ENCODE measurements around the gene SIAE. TPM values are rescaled to one million over a fixed set of nuclear protein-coding genes. Genes with fewer than 3 reads are reported as not detected.

The SIAE gene
- total RNA-seq, 6 experiments from 2014 or later: 30.9 to 56.8 (median 35.6) TPM

DNA sequence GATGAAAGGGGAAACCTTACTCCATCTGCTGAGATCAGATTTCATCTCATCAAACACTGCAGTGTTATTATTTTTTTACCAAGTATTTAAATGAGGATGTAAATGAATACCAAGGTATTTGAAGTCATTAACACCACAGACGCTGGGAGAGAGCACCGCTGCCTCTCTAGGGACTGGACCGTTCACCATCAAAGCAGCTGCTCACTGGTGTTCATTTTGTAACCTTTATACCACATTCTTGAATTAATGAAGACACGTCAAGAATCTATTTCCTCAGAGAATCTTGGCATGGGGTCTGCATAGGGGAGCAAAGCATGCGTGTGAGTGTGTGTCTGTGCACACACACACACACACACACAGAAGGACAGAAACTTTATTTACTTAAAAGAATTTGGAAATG is 15.6 kb downstream of the SIAE start:
- Histone ChIP-seq H3K9me3 (no peaks in the 10 kb centered on the region), H3K27me3 (no peaks in the 10 kb centered on the region), H3K27ac (no peak overlapping the region), H3K4me1 (no peaks in the 10 kb centered on the region), H3K36me3 (no peaks in the 10 kb centered on the region), H3K4me3 (no peak overlapping the region)
- DNase-seq (no peak), ATAC-seq (no peak)
- no peak for TF ChIP-seq POLR2A (IDR thresholded peaks at IDR 0.05)
- TF ChIP-seq, protein P1, sequence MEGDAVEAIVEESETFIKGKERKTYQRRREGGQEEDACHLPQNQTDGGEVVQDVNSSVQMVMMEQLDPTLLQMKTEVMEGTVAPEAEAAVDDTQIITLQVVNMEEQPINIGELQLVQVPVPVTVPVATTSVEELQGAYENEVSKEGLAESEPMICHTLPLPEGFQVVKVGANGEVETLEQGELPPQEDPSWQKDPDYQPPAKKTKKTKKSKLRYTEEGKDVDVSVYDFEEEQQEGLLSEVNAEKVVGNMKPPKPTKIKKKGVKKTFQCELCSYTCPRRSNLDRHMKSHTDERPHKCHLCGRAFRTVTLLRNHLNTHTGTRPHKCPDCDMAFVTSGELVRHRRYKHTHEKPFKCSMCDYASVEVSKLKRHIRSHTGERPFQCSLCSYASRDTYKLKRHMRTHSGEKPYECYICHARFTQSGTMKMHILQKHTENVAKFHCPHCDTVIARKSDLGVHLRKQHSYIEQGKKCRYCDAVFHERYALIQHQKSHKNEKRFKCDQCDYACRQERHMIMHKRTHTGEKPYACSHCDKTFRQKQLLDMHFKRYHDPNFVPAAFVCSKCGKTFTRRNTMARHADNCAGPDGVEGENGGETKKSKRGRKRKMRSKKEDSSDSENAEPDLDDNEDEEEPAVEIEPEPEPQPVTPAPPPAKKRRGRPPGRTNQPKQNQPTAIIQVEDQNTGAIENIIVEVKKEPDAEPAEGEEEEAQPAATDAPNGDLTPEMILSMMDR (IDR thresholded peaks at IDR 0.05): no peak
- 90% methylated on average over 5 of the region's 5 CpGs for WGBS (ENCODE audit: insufficient coverage, low coverage, low lambda C conversion rate, missing lambda C conversion rate)
- intact Hi-C loops (cut with DNase I): loop anchor here in 1 of 2 donors (10.0 kb wide), 1 partner anchor 187 kb away; no protein-coding TSS in a partner anchor

DNA sequence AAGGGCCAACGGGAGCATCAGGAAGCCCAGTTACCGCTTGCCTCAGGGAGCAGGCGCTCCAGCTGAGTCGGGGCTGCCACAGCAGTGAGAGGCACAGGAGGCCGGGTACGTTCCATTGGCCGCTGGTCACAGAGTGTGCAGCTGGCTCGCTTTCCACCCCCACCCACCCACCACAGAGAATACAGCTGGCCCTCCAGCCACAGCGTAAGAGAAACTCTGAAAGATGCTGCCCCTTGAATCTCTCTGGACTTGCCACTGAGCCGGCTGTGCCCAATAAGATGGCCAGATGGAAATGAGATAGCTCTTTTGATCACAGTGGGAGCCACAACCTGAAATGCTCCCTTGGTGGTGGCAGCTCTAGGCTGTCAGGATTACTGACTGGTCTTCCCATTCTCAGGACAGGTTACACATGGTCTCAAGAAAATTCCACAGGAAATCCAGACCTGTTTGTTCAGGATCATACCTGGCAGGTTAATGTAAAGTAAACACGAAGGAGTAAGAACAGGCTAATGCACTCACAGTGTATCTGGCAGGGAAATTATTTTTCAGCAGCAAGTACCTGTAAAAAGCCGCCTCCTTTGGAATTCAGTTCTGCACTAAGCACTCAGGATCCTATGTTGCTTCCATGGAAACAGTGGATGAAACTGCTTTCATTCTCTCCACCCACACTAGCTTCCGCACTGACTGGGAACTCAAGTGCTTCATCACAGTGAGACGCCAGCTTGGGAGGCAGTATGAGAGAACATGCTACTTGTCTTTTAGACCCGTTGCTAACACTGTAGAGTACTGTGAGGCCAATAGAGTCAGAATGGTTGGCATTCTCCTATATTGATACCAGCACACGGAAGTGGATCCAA is 16.5 kb downstream of the SIAE start:
- H3K4me3 ChIP-seq: no peak overlapping the region
- ATAC-seq: no peak
- H3K27ac ChIP-seq: no peak overlapping the region
- no peak for TF ChIP-seq POLR2A (IDR thresholded peaks at IDR 0.05)
- TF ChIP-seq, protein P1 (IDR thresholded peaks at IDR 0.05): no peak
- DNase-seq: no peak
- H3K9me3 ChIP-seq: no peaks in the 10 kb centered on the region
- 88% methylated on average over 12 of the region's 16 CpGs for WGBS (ENCODE audit: insufficient coverage, low coverage, low lambda C conversion rate, missing lambda C conversion rate)
- intact Hi-C loops (cut with DNase I): loop anchor here in 1 of 2 donors (10.0 kb wide), 1 partner anchor 188 kb away; no protein-coding TSS in a partner anchor
- no peaks in the 10 kb centered on the region for H3K36me3 ChIP-seq
- no peaks in the 10 kb centered on the region for H3K4me1 ChIP-seq
- no peaks in the 10 kb centered on the region for H3K27me3 ChIP-seq

DNA sequence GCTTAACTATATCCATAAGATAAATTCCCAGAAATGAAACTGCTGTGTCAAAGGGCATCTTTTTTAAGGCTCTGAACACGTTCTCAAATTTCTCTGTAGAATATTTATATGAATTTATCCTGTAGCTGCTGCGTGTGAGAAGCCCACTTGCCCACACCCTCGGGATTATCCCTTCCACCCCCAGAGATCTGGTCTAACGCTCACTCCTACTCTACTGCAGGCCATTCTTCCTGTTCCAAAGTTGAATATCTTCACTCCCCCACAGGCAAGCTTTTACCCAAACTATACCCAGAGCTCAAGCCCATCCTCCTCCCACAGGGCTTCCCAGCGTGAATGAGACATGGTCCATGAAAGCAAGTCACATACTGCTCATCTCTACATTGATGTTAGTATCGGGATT is 24.9 kb downstream of the SIAE start:
- Histone ChIP-seq H3K27me3 (no peaks in the 10 kb centered on the region), H3K4me1 (peaks cover 0 to 4% (median 0%) of the 10 kb centered on the region in 4 donors), H3K9me3 (no peaks in the 10 kb centered on the region), H3K36me3 (no peaks in the 10 kb centered on the region), H3K4me3 (no peak overlapping the region), H3K27ac (no peak overlapping the region)
- ATAC-seq (no peak), DNase-seq (no peak)
- intact Hi-C loops (cut with DNase I): loop anchor here in 1 of 2 donors (10.0 kb wide), 1 partner anchor 216 kb away; the partner anchor contains the start of gene ROBO3
- 71% methylated on average over 6 of the region's 6 CpGs for WGBS (ENCODE audit: insufficient coverage, low coverage, low lambda C conversion rate, missing lambda C conversion rate)
- TF ChIP-seq, protein P1 (IDR thresholded peaks at IDR 0.05): no peak
- TF ChIP-seq POLR2A (IDR thresholded peaks at IDR 0.05): no peak

DNA sequence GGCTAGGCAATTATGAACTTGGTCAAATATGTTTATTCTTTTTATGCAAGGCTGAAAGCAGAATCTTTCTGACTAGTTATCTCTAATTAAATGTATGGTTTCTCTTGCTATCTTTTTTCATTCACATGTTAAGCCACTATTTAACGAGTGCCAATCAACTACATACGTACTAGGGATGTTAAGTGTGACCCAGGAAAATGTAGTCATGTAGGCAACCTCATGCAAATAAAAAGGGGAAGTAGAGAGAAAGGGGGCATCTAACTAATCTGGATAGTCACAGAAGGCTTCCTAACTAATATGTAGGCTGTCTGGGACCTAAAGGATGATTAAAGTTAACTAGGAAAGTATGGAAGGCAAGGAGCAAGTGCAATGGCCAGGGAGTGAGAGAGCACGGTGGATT is 27.4 kb downstream of the SIAE start:
- Histone ChIP-seq H3K27me3 (no peaks in the 10 kb centered on the region), H3K27ac (no peak overlapping the region), H3K36me3 (no peaks in the 10 kb centered on the region), H3K4me3 (no peak overlapping the region), H3K9me3 (no peaks in the 10 kb centered on the region), H3K4me1 (peaks cover 0 to 4% (median 0%) of the 10 kb centered on the region in 4 donors)
- 93% methylated on average over 3 of the region's 3 CpGs for WGBS (ENCODE audit: insufficient coverage, low coverage, low lambda C conversion rate, missing lambda C conversion rate)
- TF ChIP-seq POLR2A (IDR thresholded peaks at IDR 0.05): no peak
- TF ChIP-seq, protein P1 (IDR thresholded peaks at IDR 0.05): no peak
- no peak for ATAC-seq
- intact Hi-C loops (cut with DNase I): loop anchor here in 1 of 2 donors (10.0 kb wide), 1 partner anchor 219 kb away; the partner anchor contains the start of gene ROBO3
- no peak for DNase-seq
